ENCODE results near the gene DAP.
"Not testable (repeated sequence)": the region's sequence is repeated elsewhere in the genome, so short reads cannot be mapped to it uniquely, and the experiment has no call there.

DNA sequence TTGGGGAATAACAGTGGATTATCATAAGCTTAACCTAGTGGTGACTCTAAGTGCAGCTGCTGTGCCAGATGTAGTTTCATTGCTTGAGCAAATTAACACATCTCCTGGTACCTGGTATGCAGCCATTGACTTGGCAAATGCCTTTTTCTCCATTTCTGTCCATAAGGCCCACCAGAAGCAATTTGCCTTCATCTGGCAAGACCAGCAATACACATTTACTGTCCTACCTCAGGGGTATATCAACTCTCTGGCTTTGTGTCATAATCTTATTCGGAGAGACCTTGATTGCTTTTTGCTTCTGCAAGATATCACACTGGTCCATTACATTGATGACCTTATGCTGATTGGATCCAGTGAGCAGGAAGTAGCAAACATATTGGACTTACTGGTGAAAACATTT is 42.4 kb downstream of the DAP start:
- not testable (repeated sequence) for TF ChIP-seq POLR2A, EP300, POLR2AphosphoS5 (IDR thresholded peaks at IDR 0.05)
- TF ChIP-seq, protein P1, sequence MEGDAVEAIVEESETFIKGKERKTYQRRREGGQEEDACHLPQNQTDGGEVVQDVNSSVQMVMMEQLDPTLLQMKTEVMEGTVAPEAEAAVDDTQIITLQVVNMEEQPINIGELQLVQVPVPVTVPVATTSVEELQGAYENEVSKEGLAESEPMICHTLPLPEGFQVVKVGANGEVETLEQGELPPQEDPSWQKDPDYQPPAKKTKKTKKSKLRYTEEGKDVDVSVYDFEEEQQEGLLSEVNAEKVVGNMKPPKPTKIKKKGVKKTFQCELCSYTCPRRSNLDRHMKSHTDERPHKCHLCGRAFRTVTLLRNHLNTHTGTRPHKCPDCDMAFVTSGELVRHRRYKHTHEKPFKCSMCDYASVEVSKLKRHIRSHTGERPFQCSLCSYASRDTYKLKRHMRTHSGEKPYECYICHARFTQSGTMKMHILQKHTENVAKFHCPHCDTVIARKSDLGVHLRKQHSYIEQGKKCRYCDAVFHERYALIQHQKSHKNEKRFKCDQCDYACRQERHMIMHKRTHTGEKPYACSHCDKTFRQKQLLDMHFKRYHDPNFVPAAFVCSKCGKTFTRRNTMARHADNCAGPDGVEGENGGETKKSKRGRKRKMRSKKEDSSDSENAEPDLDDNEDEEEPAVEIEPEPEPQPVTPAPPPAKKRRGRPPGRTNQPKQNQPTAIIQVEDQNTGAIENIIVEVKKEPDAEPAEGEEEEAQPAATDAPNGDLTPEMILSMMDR (IDR thresholded peaks at IDR 0.05), result not testable (repeated sequence)
